ENCODE data around the gene ZBTB7B.
A peak's percentile ranks its signal among the peaks of the same experiment; 100 is the strongest.

ZBTB7B gene

GRCh38 chr1:155003227-155003765, 694 bp downstream of the ZBTB7B start:
- no peak for TF ChIP-seq CTCF (IDR thresholded peaks at IDR 0.05; ENCODE audit: unreplicated experiment in 3 of 3)
- Mint-ChIP-seq H3K36me3 (ENCODE audit: low read depth) (no peaks in the 10 kb centered on the region), H3K9me3 (no peaks in the 10 kb centered on the region), H3K27me3 (ENCODE audit: low read depth) (no peaks in the 10 kb centered on the region), H3K4me3 (peak overlapping the region; percentile 92 to 96 (median 92)), H3K4me1 (peaks cover 25% of the 10 kb centered on the region), H3K27ac (peak overlapping the region; percentile 69 to 91 (median 79))

GRCh38 chr1:155003766-155004351, 1.3 kb downstream of the ZBTB7B start:
- TF ChIP-seq CTCF (IDR thresholded peaks at IDR 0.05; ENCODE audit: unreplicated experiment in 3 of 3) = no peak
- Mint-ChIP-seq H3K27ac (peak overlapping the region; percentile 69 to 91 (median 79)), H3K36me3 (ENCODE audit: low read depth) (no peaks in the 10 kb centered on the region), H3K27me3 (ENCODE audit: low read depth) (no peaks in the 10 kb centered on the region), H3K4me1 (peaks cover 24% of the 10 kb centered on the region), H3K4me3 (peak overlapping the region; percentile 92 to 96 (median 92)), H3K9me3 (no peaks in the 10 kb centered on the region)

GRCh38 chr1:155004352-155005075, 1.9 kb downstream of the ZBTB7B start:
- H3K4me3 Mint-ChIP-seq = peak overlapping the region; percentile 82 to 92 (median 87)
- no peaks in the 10 kb centered on the region for H3K9me3 Mint-ChIP-seq
- no peaks in the 10 kb centered on the region for H3K36me3 Mint-ChIP-seq (ENCODE audit: low read depth)
- peaks cover 20% of the 10 kb centered on the region for H3K4me1 Mint-ChIP-seq
- H3K27ac Mint-ChIP-seq = peak overlapping the region; percentile 69 to 79 (median 79)
- TF ChIP-seq CTCF (IDR thresholded peaks at IDR 0.05; ENCODE audit: unreplicated experiment in 3 of 3) = no peak
- no peaks in the 10 kb centered on the region for H3K27me3 Mint-ChIP-seq (ENCODE audit: low read depth)

GRCh38 chr1:155005076-155006011, 2.7 kb downstream of the ZBTB7B start:
- Mint-ChIP-seq H3K9me3 (no peaks in the 10 kb centered on the region), H3K36me3 (ENCODE audit: low read depth) (no peaks in the 10 kb centered on the region), H3K4me1 (peaks cover 18% of the 10 kb centered on the region), H3K4me3 (peak overlapping the region; percentile 15 to 48 (median 47)), H3K27ac (no peak overlapping the region), H3K27me3 (ENCODE audit: low read depth) (no peaks in the 10 kb centered on the region)
- TF ChIP-seq CTCF (IDR thresholded peaks at IDR 0.05; ENCODE audit: unreplicated experiment in 3 of 3) = no peak

- no peak for TF ChIP-seq CTCF (IDR thresholded peaks at IDR 0.05; ENCODE audit: unreplicated experiment in 3 of 3)
- H3K4me1 Mint-ChIP-seq = peaks cover 18% of the 10 kb centered on the region
- H3K4me3 Mint-ChIP-seq = peak overlapping the region; percentile 57 to 73 (median 70)
- H3K9me3 Mint-ChIP-seq = no peaks in the 10 kb centered on the region
- H3K27me3 Mint-ChIP-seq (ENCODE audit: low read depth) = no peaks in the 10 kb centered on the region
- no peaks in the 10 kb centered on the region for H3K36me3 Mint-ChIP-seq (ENCODE audit: low read depth)
- peak overlapping the region; percentile 11 to 47 (median 11) for H3K27ac Mint-ChIP-seq
Measured at GRCh38 chr1:155006601-155007101, 4.0 kb downstream of the ZBTB7B start.

Data from nephron (organoid).